Gastroesophageal sphincter (tissue), 4 donors: ENCODE data around the gene CMIP. TPM values are rescaled to one million over a fixed set of nuclear protein-coding genes. Genes with fewer than 3 reads are reported as not detected.

Experiments
- ATAC-seq: fragments of 150-250 bp; one replicate; pipeline ENCODE4 v1.9.1; 2016; ENCODE audit warnings: mild to moderate bottlenecking, moderate library complexity
- H3K27ac ChIP-seq, 4 donors: fragments of 200-600 bp; sonication (generic) in 3 of 4; 1 replicate in 3 of 4; 2 replicates in 1 of 4; pipeline ENCODE4 v1.5.1; 2016 to 2019
- H3K27me3 ChIP-seq: fragments of 200-600 bp; sonication (generic); one replicate; pipeline ENCODE4 v1.5.1; 2019
- H3K36me3 ChIP-seq, 2 donors: fragments of 200-600 bp; sonication (generic); one replicate each; pipeline ENCODE4 v1.5.1; 2019; ENCODE audit warnings: control low read depth in 1 of 2
- H3K4me1 ChIP-seq, 3 donors: fragments of 200-600 bp; sonication (generic); 1 replicate in 2 of 3; 2 replicates in 1 of 3; pipeline ENCODE4 v1.5.1; 2016 to 2019; ENCODE audit warnings: control low read depth in 2 of 3
- H3K4me3 ChIP-seq, 2 donors: fragments of 200-600 bp; sonication (generic); one replicate each; pipeline ENCODE4 v1.5.1; 2019; ENCODE audit warnings: mild to moderate bottlenecking in 1 of 2, moderate library complexity in 1 of 2
- H3K9me3 ChIP-seq, 3 donors: fragments of 200-600 bp; sonication (generic); one replicate each; pipeline ENCODE4 v1.5.1; 2017 to 2019; ENCODE audit warnings: control low read depth in 2 of 3
- EP300 ChIP-seq: sonication (generic); formaldehyde crosslinking; IDR thresholded peaks from one replicate; pipeline ENCODE4 v1.6.1; 2017; ENCODE audit warnings: antibody characterized with exemption, mild to moderate bottlenecking
- POLR2A ChIP-seq, 2 donors: fragments of 450-650 bp; IDR thresholded peaks; one replicate each; pipeline ENCODE4 v1.6.1; 2017; ENCODE audit warnings: antibody characterized with exemption in 2 of 2, mild to moderate bottlenecking in 2 of 2, moderate library complexity in 1 of 2
- POLR2AphosphoS5 ChIP-seq: sonication (generic); formaldehyde crosslinking; IDR thresholded peaks from one replicate; pipeline ENCODE4 v1.6.1; 2017; ENCODE audit warnings: antibody characterized with exemption
- WGBS, 2 donors: methylation state at CpG; one replicate each; pipeline ENCODE4 v1.1.5; 2018; ENCODE audit warnings: low coverage in 1 of 2; 5-methylcytosine and 5-hydroxymethylcytosine counted together
- total RNA-seq, 4 donors: library from RNA; depleted of rRNA; stranded (reverse); fragments of >200 nt; gene quantifications; one replicate each; pipeline ENCODE4 v1.1.0, GENCODE V29; 2016
- TF ChIP-seq, protein P1 (sequence below), 4 experiments: fragments of 200-600 bp in 2 of 4; fragments of 450-650 bp in 2 of 4; sonication (generic) in 1 of 4; IDR thresholded peaks; one replicate each; pipeline ENCODE4 v1.5.1; 2017 to 2019; ENCODE audit warnings: antibody characterized with exemption in 4 of 4, mild to moderate bottlenecking in 2 of 4, moderate library complexity in 2 of 4

The CMIP gene
- total RNA-seq, 4 donors from 2014 or later: 13.4 to 24.0 (median 19.2) TPM

DNA sequence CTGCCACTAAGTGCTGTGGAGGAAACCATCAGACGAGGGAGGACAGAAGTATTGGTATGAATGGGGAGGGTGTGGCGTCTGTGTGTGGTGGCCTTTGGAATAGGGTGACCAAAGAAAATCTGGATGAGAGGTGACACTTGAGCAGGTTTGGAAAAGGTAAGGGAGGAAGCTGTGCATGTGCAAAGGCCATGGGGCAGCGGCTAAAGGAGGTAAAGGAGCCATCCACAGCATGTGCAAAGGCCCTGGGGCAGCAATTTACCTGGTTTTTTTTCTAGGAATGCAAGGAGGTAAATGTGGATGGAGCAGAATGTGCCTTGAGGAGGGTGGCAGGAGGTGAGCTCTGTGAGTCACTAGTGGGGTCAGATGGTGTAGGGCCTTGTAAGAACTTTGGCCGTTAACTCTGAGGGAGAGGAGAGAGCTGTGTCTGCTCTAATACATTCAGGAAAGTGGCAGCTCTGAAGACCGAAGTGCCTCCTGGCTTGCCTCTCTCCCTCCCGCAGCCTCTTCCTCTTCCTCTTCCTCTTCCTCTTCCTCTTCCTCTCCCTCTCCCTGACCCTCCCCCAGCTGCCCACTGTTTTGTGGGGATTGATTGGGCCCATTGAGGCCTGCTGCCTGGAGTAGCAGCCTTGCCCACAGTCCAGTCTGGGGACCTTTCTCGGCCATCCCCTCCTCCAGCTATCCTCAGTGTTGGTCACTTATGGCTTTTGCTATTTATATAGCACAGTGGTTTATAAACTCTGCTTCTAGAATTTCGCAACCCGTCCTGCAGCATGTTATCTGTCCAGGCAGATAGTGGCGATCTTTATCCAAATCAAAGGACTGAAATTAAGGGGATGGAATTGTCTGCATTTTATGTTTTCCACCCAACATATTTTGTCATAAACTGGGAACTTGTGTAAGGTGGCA lies 38.7 kb downstream of the CMIP start:
- ATAC-seq: no peak
- Histone ChIP-seq H3K4me1 (peaks cover 0 to 75% (median 9%) of the 10 kb centered on the region in 3 donors), H3K4me3 (no peak overlapping the region), H3K36me3 (no peaks in the 10 kb centered on the region), H3K27ac (no peak overlapping the region), H3K9me3 (no peaks in the 10 kb centered on the region), H3K27me3 (no peaks in the 10 kb centered on the region)
- WGBS, 2 donors: 80 to 97% methylated on average over 10 of the region's 10 CpGs
- TF ChIP-seq POLR2A (IDR thresholded peaks at IDR 0.05) (no peak), EP300 (no peak), POLR2AphosphoS5 (no peak)
- TF ChIP-seq, protein P1, sequence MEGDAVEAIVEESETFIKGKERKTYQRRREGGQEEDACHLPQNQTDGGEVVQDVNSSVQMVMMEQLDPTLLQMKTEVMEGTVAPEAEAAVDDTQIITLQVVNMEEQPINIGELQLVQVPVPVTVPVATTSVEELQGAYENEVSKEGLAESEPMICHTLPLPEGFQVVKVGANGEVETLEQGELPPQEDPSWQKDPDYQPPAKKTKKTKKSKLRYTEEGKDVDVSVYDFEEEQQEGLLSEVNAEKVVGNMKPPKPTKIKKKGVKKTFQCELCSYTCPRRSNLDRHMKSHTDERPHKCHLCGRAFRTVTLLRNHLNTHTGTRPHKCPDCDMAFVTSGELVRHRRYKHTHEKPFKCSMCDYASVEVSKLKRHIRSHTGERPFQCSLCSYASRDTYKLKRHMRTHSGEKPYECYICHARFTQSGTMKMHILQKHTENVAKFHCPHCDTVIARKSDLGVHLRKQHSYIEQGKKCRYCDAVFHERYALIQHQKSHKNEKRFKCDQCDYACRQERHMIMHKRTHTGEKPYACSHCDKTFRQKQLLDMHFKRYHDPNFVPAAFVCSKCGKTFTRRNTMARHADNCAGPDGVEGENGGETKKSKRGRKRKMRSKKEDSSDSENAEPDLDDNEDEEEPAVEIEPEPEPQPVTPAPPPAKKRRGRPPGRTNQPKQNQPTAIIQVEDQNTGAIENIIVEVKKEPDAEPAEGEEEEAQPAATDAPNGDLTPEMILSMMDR (IDR thresholded peaks at IDR 0.05): no peak

DNA sequence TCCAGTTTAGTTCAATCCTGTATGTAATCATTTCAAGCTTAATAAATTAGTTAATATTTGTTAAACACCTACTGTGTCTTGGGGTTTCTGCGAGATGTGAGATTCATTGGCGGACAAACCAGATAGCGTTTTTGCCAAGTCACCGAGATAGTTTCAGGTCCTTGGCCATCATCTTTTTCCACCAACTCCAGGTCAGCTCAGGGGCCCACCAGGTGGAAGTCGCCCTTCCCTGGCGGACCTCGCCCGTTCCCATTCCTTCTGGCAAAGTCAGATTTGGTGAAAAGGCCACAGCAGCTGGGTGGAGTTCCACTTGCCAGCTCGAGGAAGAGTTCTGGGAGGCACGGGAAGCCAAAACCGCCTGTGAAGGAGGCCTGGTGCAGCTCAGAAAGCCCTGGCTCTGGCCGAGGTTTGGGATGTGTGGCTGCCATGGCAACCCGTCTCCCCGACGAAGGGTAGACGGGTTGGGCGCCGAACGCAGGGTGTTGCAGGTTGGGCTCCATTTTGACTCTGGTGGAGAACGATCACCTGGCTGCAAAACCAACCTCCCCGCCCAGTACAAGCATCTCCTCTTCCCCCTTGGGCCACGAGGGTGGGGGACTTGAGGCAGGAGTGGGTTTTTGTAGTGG lies 39.5 kb downstream of the CMIP start:
- WGBS, 2 donors: 97 to 100% methylated on average over 4 to 7 of the region's 22 CpGs
- H3K27me3 ChIP-seq: no peaks in the 10 kb centered on the region
- no peak for ATAC-seq
- H3K4me3 ChIP-seq: no peak overlapping the region
- no peak for TF ChIP-seq POLR2A (IDR thresholded peaks at IDR 0.05)
- no peak for TF ChIP-seq EP300
- no peak for TF ChIP-seq POLR2AphosphoS5
- TF ChIP-seq, protein P1 (IDR thresholded peaks at IDR 0.05): no peak
- H3K4me1 ChIP-seq: peaks cover 0 to 78% (median 7%) of the 10 kb centered on the region in 3 donors
- H3K9me3 ChIP-seq: no peaks in the 10 kb centered on the region
- H3K27ac ChIP-seq: no peak overlapping the region
- H3K36me3 ChIP-seq: no peaks in the 10 kb centered on the region

DNA sequence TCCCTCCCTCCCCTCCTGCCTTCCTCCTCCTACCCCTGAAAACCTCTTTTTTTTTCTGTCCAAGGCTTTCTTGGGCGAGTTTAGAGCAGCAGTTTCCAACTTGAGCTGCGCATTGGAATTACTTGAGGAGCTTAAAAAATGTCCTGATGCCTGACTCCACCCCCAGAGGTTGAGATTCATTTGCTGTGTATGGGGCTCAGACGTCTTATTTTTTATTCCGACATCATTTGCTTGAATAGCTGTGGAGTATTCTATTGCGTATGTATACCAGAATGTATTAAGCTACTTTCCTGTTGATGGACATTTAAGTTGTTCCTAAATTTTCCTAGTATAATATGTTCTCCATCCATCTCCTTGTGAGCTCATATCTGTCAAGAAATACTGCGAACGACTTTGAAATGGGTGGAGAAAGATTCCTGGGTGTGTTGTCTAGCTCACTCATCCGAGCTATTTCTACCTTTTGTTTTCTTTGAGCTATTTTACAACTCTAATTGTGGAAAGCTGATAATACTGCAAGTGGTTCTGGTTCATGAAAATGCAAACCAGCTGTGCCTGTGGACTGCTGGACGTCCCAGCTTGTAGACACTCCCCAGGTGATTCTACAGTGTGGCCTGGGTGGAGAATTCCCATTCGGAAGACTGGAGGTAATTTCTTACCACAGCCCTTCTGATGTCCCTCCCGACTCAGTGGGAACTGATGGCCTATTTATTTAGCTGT lies 40.5 kb downstream of the CMIP start:
- TF ChIP-seq EP300 (no peak), POLR2AphosphoS5 (no peak), POLR2A (IDR thresholded peaks at IDR 0.05) (no peak)
- TF ChIP-seq, protein P1 (IDR thresholded peaks at IDR 0.05): no peak
- H3K4me3 ChIP-seq: no peak overlapping the region
- no peak overlapping the region for H3K27ac ChIP-seq
- H3K27me3 ChIP-seq: no peaks in the 10 kb centered on the region
- no peak for ATAC-seq
- no peaks in the 10 kb centered on the region for H3K9me3 ChIP-seq
- WGBS, 2 donors: 53 to 66% methylated on average over 9 to 11 of the region's 11 CpGs
- H3K36me3 ChIP-seq: no peaks in the 10 kb centered on the region
- peaks cover 0 to 78% (median 9%) of the 10 kb centered on the region in 3 donors for H3K4me1 ChIP-seq

DNA sequence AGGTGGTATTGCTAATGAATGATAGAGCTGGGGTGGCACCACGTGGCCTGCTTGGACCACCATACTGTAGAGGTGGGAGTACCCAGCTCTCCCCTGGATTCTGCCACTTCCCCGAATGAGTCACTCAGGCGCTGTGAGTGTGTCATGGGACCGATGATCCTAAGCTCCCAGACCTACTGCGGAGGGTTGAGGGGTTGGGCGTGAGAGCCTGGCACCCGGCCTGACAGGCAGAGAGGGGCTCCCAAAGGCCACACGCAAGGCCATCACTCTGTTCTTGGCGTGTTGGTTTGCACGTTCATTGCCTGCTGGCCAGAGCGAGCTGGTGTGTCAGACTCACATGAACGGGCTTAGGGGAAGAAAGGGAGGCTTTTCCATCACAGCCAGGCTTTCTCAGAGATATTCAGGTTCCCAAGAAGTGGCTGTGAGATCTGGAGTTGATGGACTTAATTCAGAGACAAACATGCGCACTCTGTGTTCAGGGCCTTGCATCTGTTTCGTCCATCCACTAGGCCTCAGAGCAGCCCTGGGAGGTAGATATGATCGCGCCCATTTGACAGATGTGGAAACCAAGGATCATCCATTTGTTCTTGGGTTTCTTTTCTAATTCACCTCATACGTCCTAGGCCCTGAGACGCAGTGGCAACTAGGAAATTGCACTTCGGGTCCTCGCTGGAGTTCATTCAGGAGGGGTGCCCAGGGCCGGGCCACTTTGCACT lies 41.4 kb downstream of the CMIP start:
- Histone ChIP-seq H3K27ac (no peak overlapping the region), H3K27me3 (no peaks in the 10 kb centered on the region), H3K4me3 (no peak overlapping the region), H3K9me3 (no peaks in the 10 kb centered on the region), H3K4me1 (peaks cover 0 to 78% (median 9%) of the 10 kb centered on the region in 3 donors), H3K36me3 (no peaks in the 10 kb centered on the region)
- WGBS, 2 donors: 79 to 93% methylated on average over 2 to 9 of the region's 21 CpGs
- no peak for TF ChIP-seq EP300
- TF ChIP-seq, protein P1 (IDR thresholded peaks at IDR 0.05): no peak
- ATAC-seq: peak; percentile 17
